GM23338 (cell line): ENCODE measurements around the gene M6PR. TPM values are rescaled to one million over a fixed set of nuclear protein-coding genes. Genes with fewer than 3 reads are reported as not detected.

ENCODE experiments used
- ATAC-seq: fragments of 200-7000 bp; cut with Tn5 transposase; 3 replicates; pipeline ENCODE4 v1.9.1; 2020
- DNase-seq: peaks from one replicate; pipeline ENCODE4 v3.0.0-alpha.2; 2015; ENCODE audit warnings: low spot score
- H2AFZ ChIP-seq: fragments of 200-600 bp; sonication (generic); 2 replicates; pipeline ENCODE4 v1.8.0; 2016; ENCODE audit warnings: antibody characterized with exemption, mild to moderate bottlenecking, moderate library complexity
- H3F3A ChIP-seq: fragments of 200-600 bp; sonication (generic); replicated peaks from 2 replicates; pipeline ENCODE4 v1.8.0; 2017; ENCODE audit warnings: antibody characterized with exemption, mixed run types, low read depth
- H3K27ac ChIP-seq: fragments of 200-600 bp; sonication (generic); 2 replicates; pipeline ENCODE4 v1.6.1; 2016; ENCODE audit warnings: low read depth
- H3K27me3 ChIP-seq: fragments of 200-600 bp; sonication (generic); 2 replicates; pipeline ENCODE4 v1.8.0; 2016; ENCODE audit warnings: mild to moderate bottlenecking, mixed run types, moderate library complexity; ENCODE audit not compliant: insufficient read depth
- H3K36me3 ChIP-seq: fragments of 200-600 bp; sonication (generic); 2 replicates; pipeline ENCODE4 v1.8.0; 2016; ENCODE audit warnings: mild to moderate bottlenecking; ENCODE audit not compliant: insufficient read depth
- H3K4me1 ChIP-seq: fragments of 200-600 bp; sonication (generic); 2 replicates; pipeline ENCODE4 v1.8.0; 2016; ENCODE audit warnings: mild to moderate bottlenecking, moderate library complexity; ENCODE audit not compliant: insufficient read depth
- H3K4me2 ChIP-seq: fragments of 200-600 bp; sonication (generic); 2 replicates; pipeline ENCODE4 v1.7.1; 2017; ENCODE audit warnings: mixed run types
- H3K4me3 ChIP-seq: fragments of 200-600 bp; sonication (generic); 2 replicates; pipeline ENCODE4 v1.6.1; 2016; ENCODE audit warnings: mixed run types
- H3K79me2 ChIP-seq: fragments of 200-600 bp; sonication (generic); replicated peaks from 2 replicates; pipeline ENCODE4 v1.8.0; 2017; ENCODE audit warnings: mild to moderate bottlenecking; ENCODE audit not compliant: insufficient read depth
- H3K9me2 ChIP-seq: fragments of 200-600 bp; sonication (generic); 2 replicates; pipeline ENCODE4 v1.8.0; 2017; ENCODE audit not compliant: insufficient read depth
- H4K20me1 ChIP-seq: fragments of 200-600 bp; sonication (generic); replicated peaks from 2 replicates; pipeline ENCODE4 v1.8.0; 2017; ENCODE audit warnings: mild to moderate bottlenecking; ENCODE audit not compliant: insufficient read depth
- H3K27ac Mint-ChIP-seq: 2 replicates; pipeline ENCODE4 v1.8.0; 2020; ENCODE audit warnings: inconsistent platforms, mild to moderate bottlenecking, moderate library complexity, mixed read lengths
- H3K27me3 Mint-ChIP-seq: 3 replicates; pipeline ENCODE4 v1.8.0; 2022; ENCODE audit warnings: low read depth, mild to moderate bottlenecking, moderate library complexity, mixed read lengths, inconsistent platforms; ENCODE audit not compliant: insufficient read depth, poor library complexity
- H3K36me3 Mint-ChIP-seq: 3 replicates; pipeline ENCODE4 v1.8.0; 2021; ENCODE audit warnings: low read depth, mild to moderate bottlenecking, inconsistent platforms, moderate library complexity, mixed read lengths
- H3K4me1 Mint-ChIP-seq: 3 replicates; pipeline ENCODE4 v1.8.0; 2020; ENCODE audit warnings: mild to moderate bottlenecking, inconsistent platforms, mixed read lengths
- H3K4me3 Mint-ChIP-seq: 3 replicates; pipeline ENCODE4 v1.8.0; 2021; ENCODE audit warnings: moderate library complexity, mild to moderate bottlenecking, inconsistent platforms, mixed read lengths
- H3K9me3 Mint-ChIP-seq: 3 replicates; pipeline ENCODE4 v1.8.0; 2020; ENCODE audit warnings: moderate library complexity, mild to moderate bottlenecking, inconsistent platforms, mixed read lengths
- CTCF ChIP-seq, 2 experiments: fragments of 200-600 bp in 1 of 2; sonication (generic) in 1 of 2; conservative IDR thresholded peaks; 2 replicates each; pipeline versions ENCODE4 v1.5.1 to v1.6.1; 2016 to 2017; ENCODE audit warnings: antibody characterized with exemption in 2 of 2, low read depth in 2 of 2, mild to moderate bottlenecking in 2 of 2, moderate library complexity in 1 of 2
- EZH2 ChIP-seq: fragments of 200-600 bp; sonication (generic); IDR thresholded peaks from one replicate; pipeline ENCODE4 v1.8.0; 2017; ENCODE audit warnings: antibody characterized with exemption, mild to moderate bottlenecking, low read depth; ENCODE audit not compliant: unreplicated experiment
- EZH2phosphoT487 ChIP-seq: fragments of 200-600 bp; sonication (generic); IDR thresholded peaks from one replicate; pipeline ENCODE4 v1.8.1; 2018; ENCODE audit warnings: antibody characterized with exemption; ENCODE audit not compliant: unreplicated experiment
- NANOG ChIP-seq: IDR thresholded peaks from 2 replicates; pipeline ENCODE4 v1.6.1; 2016; ENCODE audit warnings: antibody characterized with exemption, borderline replicate concordance
- POLR2AphosphoS5 ChIP-seq: IDR thresholded peaks from 2 replicates; pipeline ENCODE4 v1.6.1; 2016; ENCODE audit warnings: antibody characterized with exemption, low read depth
- STAT1 ChIP-seq: IDR thresholded peaks from one replicate; pipeline ENCODE4 v1.6.1; 2016; ENCODE audit warnings: antibody characterized with exemption; ENCODE audit not compliant: unreplicated experiment
- ZNF114 ChIP-seq: fragments of 250-450 bp; sonication (Bioruptor Pico); IDR thresholded peaks from 2 replicates; pipeline ENCODE4 v1.5.0; 2020; ENCODE audit warnings: mild to moderate bottlenecking, moderate library complexity
- ZNF331 ChIP-seq: fragments of 250-450 bp; sonication (Bioruptor Pico); IDR thresholded peaks from 2 replicates; pipeline ENCODE4 v1.5.0; 2020; ENCODE audit warnings: low read depth, mild to moderate bottlenecking, moderate library complexity
- polyA plus RNA-seq: library from polyadenylated mRNA; unstranded; fragments of >200 nt; fragmentation: Nextera tagmentation; extraction: Ambion mirVana; gene quantifications from 2 replicates; pipeline ENCODE4 v1.2.1, GENCODE V29; 2016
- total RNA-seq: library from RNA; depleted of rRNA; stranded (reverse); fragments of >200 nt; shearing (Covaris generic); gene quantifications from 2 replicates; pipeline ENCODE4 v1.2.3, GENCODE V29; 2014
- TF ChIP-seq, protein P1 (sequence below): IDR thresholded peaks from 2 replicates; pipeline ENCODE4 v1.6.1; 2016; ENCODE audit warnings: antibody characterized with exemption
- TF ChIP-seq, protein P2 (sequence below): IDR thresholded peaks from one replicate; pipeline ENCODE4 v1.6.1; 2018; ENCODE audit warnings: antibody characterized with exemption; ENCODE audit not compliant: unreplicated experiment

M6PR gene
- total and polyA plus RNA-seq, 2 experiments from 2014 or later, result 103 to 147 TPM

GRCh38 chr12:8995021-8995775 lies 45.8 kb upstream of the M6PR start (continued):
- TF ChIP-seq EZH2, result no peak
- TF ChIP-seq ZNF114 (CRISPR knock-in tag), result no peak
- no peak for TF ChIP-seq POLR2AphosphoS5
- TF ChIP-seq, protein P1, sequence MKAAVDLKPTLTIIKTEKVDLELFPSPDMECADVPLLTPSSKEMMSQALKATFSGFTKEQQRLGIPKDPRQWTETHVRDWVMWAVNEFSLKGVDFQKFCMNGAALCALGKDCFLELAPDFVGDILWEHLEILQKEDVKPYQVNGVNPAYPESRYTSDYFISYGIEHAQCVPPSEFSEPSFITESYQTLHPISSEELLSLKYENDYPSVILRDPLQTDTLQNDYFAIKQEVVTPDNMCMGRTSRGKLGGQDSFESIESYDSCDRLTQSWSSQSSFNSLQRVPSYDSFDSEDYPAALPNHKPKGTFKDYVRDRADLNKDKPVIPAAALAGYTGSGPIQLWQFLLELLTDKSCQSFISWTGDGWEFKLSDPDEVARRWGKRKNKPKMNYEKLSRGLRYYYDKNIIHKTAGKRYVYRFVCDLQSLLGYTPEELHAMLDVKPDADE, result no peak
- no peak for TF ChIP-seq ZNF331 (CRISPR knock-in tag)
- TF ChIP-seq CTCF (conservative IDR thresholded peaks at IDR 0.05; ENCODE audit: low read depth in 2 of 2), result no peak
- no peak for TF ChIP-seq STAT1
- TF ChIP-seq, protein P2, sequence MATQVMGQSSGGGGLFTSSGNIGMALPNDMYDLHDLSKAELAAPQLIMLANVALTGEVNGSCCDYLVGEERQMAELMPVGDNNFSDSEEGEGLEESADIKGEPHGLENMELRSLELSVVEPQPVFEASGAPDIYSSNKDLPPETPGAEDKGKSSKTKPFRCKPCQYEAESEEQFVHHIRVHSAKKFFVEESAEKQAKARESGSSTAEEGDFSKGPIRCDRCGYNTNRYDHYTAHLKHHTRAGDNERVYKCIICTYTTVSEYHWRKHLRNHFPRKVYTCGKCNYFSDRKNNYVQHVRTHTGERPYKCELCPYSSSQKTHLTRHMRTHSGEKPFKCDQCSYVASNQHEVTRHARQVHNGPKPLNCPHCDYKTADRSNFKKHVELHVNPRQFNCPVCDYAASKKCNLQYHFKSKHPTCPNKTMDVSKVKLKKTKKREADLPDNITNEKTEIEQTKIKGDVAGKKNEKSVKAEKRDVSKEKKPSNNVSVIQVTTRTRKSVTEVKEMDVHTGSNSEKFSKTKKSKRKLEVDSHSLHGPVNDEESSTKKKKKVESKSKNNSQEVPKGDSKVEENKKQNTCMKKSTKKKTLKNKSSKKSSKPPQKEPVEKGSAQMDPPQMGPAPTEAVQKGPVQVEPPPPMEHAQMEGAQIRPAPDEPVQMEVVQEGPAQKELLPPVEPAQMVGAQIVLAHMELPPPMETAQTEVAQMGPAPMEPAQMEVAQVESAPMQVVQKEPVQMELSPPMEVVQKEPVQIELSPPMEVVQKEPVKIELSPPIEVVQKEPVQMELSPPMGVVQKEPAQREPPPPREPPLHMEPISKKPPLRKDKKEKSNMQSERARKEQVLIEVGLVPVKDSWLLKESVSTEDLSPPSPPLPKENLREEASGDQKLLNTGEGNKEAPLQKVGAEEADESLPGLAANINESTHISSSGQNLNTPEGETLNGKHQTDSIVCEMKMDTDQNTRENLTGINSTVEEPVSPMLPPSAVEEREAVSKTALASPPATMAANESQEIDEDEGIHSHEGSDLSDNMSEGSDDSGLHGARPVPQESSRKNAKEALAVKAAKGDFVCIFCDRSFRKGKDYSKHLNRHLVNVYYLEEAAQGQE, result no peak
- TF ChIP-seq EZH2phosphoT487, result no peak
- TF ChIP-seq NANOG, result no peak

DNA sequence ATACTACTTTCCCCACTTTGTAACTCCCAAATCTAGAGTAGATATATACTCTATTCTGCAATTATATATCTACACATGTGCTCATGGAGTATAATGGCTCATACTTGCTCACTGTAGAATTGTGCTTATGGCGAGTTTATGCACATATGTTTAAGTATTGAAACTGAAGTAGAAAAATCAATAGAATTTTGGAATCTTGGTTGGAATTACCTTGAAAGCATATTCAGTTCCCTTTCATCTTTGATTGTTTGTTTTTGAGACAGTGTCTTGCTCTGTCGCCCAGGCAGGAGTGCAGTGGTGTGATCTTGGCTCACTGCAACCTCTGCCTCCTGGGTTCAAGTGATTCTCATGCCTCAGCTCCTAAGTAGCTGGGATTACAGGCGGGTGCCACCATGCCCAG lies 44.4 kb upstream of the M6PR start:
- Histone ChIP-seq H3K27me3 (no peaks in the 10 kb centered on the region), H3K4me3 (no peak overlapping the region), H3K79me2 (no peaks in the 10 kb centered on the region), H3K36me3 (no peaks in the 10 kb centered on the region), H3K4me2 (no peak overlapping the region), H3F3A (no peaks in the 10 kb centered on the region), H2AFZ (no peak overlapping the region), H3K27ac (no peak overlapping the region), H3K4me1 (no peaks in the 10 kb centered on the region), H4K20me1 (no peaks in the 10 kb centered on the region), H3K9me2 (no peaks in the 10 kb centered on the region)
- Mint-ChIP-seq H3K4me3 (no peak overlapping the region), H3K9me3 (no peaks in the 10 kb centered on the region), H3K27ac (no peak overlapping the region), H3K4me1 (peaks cover 6% of the 10 kb centered on the region), H3K27me3 (no peaks in the 10 kb centered on the region), H3K36me3 (no peaks in the 10 kb centered on the region)
- no peak for ATAC-seq
- DNase-seq, result no peak
- TF ChIP-seq, protein P1, result no peak
- TF ChIP-seq EZH2 (no peak), EZH2phosphoT487 (no peak)
- TF ChIP-seq, protein P2, result no peak
